WI38 (cell line): ENCODE results near the gene FN3KRP.
A peak's percentile ranks its signal among the peaks of the same experiment; 100 is the strongest.

Experiments used
- H3K4me3 ChIP-seq: 2 replicates; pipeline ENCODE4 v1.5.1; 2011; ENCODE audit warnings: low read depth, mild to moderate bottlenecking, control low read depth, low read length
- TF ChIP-seq, protein P1 (sequence below): IDR thresholded peaks from 2 replicates; pipeline ENCODE4 v1.5.1; 2012; ENCODE audit warnings: low read depth, mild to moderate bottlenecking, control low read depth, low read length

Gene FN3KRP

DNA sequence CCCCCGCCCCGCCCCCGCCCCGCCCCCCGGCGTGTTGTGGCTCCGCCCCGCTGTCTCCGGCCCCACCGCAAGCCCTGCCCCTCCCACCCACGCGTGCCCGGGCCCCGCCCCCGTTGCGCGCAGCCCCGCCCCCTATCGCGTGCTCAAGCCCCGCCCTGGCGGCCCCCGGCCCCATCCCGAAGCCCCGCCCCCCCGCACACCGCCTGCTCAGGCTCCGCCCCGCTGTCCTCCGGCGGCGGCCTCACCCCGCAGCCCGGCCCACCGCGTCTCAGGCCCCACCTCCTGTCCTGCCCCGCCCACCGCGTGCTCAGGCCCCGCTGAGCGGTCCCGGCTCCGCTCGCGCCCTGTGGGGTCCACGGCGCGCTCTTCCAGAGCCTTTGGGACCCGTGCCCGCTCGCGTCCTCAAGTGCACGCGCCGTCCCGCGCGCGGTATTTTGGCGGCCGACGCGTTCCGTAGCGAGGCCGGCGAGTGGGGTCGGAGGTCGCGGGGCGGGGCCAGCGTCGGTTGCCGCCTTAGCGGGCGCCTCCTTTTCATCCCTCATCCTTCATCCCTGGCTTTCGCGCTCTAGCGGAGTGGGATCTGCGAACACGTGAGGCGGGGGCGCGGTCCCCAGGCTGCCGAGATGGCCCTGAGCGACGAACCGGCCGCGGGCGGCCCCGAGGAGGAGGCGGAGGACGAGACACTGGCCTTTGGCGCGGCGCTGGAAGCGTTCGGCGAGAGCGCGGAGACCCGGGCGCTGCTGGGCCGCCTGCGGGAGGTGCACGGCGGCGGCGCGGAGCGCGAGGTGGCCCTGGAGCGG is 35.3 kb downstream of the FN3KRP start, which contains the start of gene TBCD:
TBCD (plus strand) TSS at position 495 of the 800 bp plus-strand sequence; CDS start at position 624, 129 bp downstream.
- peak within 1 kb of the TSS; percentile 82 for H3K4me3 ChIP-seq
- TF ChIP-seq, protein P1, sequence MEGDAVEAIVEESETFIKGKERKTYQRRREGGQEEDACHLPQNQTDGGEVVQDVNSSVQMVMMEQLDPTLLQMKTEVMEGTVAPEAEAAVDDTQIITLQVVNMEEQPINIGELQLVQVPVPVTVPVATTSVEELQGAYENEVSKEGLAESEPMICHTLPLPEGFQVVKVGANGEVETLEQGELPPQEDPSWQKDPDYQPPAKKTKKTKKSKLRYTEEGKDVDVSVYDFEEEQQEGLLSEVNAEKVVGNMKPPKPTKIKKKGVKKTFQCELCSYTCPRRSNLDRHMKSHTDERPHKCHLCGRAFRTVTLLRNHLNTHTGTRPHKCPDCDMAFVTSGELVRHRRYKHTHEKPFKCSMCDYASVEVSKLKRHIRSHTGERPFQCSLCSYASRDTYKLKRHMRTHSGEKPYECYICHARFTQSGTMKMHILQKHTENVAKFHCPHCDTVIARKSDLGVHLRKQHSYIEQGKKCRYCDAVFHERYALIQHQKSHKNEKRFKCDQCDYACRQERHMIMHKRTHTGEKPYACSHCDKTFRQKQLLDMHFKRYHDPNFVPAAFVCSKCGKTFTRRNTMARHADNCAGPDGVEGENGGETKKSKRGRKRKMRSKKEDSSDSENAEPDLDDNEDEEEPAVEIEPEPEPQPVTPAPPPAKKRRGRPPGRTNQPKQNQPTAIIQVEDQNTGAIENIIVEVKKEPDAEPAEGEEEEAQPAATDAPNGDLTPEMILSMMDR: no peak

DNA sequence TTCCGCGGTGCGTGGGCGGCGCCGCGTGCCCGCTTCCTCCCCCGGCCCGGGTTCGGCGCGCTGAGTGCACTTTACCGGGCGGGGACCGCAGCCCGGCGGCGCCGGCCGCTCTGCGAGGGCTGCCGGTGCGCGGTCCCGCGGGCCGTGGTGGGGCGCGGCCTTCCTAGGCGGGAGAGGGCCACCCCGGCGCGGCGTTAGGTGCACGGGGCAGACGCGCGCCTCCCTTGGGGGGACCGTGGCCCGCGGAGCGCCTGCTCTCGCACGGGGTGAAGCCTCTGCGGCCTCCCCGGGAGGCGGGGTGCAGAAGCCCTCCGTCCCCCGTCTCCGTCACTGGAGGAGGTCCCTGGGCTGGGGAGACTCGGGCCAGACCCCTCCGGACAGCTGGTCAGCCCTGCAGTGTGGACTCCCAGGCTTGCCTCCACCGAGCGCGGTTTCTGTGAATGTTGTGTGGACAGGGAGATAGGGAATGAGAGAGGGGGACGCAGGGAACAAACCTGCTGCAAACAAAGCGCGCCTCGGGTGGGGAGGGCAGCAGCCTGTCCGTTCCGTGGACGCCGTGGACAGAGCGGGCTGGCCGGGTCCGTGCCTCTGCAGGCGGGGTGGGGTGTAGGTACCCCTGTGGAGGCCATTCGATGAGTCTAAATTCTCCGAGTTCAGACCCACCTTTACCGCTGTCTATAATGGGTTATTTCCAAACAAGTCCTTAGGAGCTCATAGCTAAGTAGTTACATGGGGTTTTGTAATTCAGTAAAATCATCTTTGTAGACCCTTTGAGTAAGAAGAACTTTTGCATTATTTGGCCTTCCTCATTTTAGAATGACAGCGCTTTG is 36.1 kb downstream of the FN3KRP start:
- TF ChIP-seq, protein P1: no peak
- H3K4me3 ChIP-seq: peak overlapping the region; percentile 82

DNA sequence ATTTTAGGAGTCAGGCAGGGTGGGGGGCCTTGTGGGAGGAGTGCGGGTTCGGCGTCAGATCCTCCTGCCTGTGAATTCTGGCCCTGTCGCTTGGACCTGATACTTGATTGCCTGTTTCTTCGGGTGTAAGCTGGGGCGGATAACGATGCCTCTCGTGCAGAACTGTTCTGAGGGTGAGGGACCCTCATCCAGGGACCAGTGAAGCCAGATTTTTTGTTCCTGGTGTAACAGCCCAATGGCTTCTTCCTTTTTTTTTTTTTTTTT is 36.6 kb downstream of the FN3KRP start:
- H3K4me3 ChIP-seq: peak overlapping the region; percentile 82
- TF ChIP-seq, protein P1: no peak

DNA sequence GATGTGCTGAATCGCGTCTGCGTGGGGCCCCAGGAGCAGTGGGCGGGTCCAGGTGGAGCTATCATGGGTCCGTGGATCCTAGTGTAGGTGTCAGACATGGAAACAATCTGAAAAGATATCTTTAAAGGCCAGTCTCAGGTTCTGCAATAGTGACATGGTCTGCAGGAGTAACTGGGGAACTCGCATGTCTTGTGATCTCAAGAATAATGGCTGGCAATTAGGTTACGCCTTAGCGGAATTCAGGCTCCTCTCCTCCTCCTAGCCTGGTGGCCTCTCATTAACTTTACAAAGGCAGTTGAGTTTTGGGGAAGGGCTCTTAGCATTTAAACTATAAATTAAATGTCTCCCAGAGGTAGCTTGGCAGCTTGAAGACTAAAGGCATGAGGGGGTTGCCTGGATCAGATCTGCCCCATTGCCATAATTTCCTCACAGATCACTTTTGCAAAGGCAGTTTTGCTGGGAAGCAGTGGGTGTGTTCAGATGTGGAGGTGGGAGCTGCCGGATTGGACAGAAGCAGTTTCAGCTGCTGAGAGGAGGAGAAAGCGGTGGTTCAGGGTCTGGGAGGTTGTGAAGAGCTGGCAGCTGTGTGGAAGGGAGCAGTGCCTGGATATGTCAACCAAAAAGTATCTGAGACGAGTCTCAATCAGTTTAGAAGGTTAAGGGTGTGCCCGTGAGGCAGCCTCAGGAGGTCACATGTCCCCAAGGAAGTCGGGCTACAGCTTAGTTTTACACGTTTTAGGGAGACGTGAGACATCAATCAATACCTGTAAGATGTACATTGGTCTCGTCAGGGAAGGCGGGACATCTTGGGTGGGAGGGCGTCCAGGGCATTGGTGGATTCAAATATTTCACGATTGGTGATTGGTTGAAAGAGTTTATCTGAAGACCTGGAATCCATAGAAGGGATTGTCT is 38.0 kb downstream of the FN3KRP start:
- no peak overlapping the region for H3K4me3 ChIP-seq
- TF ChIP-seq, protein P1: no peak

DNA sequence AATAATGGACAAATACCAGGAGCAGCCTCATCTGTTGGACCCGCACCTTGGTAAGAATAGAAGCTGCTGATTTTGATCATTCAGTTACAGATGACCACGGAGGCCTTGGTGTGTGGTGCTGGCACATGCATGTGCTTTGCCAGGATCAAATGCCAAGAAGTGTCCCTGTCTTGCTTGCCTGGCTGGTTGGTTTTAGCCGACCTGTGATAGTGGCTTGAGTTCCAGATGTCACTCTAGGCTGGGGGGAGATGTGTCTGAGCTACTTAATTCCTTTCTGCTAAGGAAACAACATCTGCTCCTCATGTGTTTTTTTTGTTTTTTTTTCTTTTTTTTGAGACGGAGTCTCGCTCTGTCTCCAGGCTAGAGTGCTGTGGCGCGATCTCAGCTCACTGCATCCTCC is 39.7 kb downstream of the FN3KRP start:
- no peak overlapping the region for H3K4me3 ChIP-seq
- TF ChIP-seq, protein P1: no peak

DNA sequence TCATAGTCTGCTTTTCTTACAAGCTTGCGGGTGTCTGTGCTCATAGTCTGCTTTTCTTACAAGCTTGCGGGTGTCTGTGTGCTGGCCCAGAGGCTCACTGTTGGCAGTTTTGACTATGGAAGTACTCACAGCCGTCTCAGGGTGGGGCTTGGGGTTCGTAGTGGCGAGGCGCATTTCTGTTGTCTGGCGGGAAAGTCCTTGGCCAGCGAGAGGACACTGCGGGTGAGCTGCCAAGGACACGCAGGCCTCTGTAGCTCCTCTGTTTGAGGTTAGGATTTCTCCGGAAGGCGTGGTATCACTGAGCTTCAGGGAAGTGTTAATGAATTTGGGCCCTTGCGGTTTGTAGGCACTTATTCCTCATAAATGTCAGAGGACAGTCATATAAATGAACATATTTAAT is 48.9 kb downstream of the FN3KRP start:
- TF ChIP-seq, protein P1: no peak

More for the DNA sequence above, 48.9 kb downstream of the FN3KRP start:
- no peak overlapping the region for H3K4me3 ChIP-seq
